GM19351 (cell line): ENCODE measurements around the gene CCR1.
A peak's percentile ranks its signal among the peaks of the same experiment; 100 is the strongest.

Experiments used
- ATAC-seq: cut with Tn5 transposase; IDR thresholded peaks from one replicate; pipeline ENCODE4 v1.9.1; 2021; ENCODE audit warnings: mild to moderate bottlenecking, moderate library complexity; ENCODE audit not compliant: unreplicated experiment

Gene CCR1

DNA sequence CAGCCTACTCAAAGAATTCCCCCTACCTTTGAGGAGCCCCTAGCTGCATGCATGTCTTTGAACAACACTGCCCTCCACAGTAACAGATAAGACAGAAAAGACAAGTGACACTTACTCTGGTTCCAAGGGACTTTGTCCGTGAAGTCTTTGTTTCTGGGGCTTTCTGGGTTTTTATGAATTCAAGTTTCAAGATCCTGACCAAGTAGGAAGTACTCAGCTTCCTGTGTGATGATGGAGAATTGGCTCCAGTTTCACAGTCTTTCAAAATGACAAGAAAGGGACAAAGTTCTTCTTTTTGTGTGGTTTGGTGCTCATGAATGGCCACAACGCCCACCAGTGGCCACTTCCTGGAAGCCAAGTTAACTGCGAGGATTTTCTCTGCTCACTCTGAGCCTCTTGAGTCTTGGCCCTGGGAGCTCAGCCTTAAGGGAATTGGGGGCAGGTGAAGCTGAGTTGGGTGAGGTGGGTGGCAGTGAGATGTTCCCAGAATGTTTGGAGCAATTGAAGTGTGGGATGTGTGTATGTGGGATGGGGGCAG lies at the start of gene CCR1:
TSS of gene CCR1 (minus strand) at position 147 of the 538 bp plus-strand sequence. CDS start 4,000 bp downstream, outside the sequence.
- ATAC-seq: peak; percentile 55

GRCh38 chr3:46252980-46253379 lies 44.9 kb upstream of the CCR1 start:
- ATAC-seq: no peak

DNA sequence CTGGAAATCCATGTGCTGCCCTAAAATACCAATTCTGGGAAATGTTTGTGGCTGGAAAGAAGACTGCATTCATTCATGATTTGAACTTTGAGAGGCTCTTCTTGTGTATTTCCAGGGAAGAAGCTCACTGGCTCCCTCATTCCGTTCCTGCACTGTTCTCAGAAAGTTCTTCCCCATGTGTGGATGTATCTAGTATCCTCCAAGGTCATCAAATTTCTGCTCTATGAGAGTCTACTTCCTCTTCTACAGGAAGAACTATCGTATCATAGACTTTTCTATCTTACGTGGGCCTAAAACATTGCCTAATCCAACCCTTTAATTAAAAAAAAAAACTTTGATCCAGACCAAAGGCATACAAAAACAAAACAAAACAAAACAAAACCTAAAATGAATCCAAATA lies 37.0 kb upstream of the CCR1 start:
- ATAC-seq: no peak

GRCh38 chr3:46243560-46243959 lies 35.4 kb upstream of the CCR1 start:
- ATAC-seq: no peak

- ATAC-seq: no peak
Observed at GRCh38 chr3:46242120-46242519, 34.0 kb upstream of the CCR1 start, which contains the start of gene CCR3. TSS of gene CCR3 (plus strand) at chr3:46242460. CDS start at chr3:46265159, 22,699 bp downstream.

GRCh38 chr3:46239952-46240351 lies 31.8 kb upstream of the CCR1 start:
- no peak for ATAC-seq

DNA sequence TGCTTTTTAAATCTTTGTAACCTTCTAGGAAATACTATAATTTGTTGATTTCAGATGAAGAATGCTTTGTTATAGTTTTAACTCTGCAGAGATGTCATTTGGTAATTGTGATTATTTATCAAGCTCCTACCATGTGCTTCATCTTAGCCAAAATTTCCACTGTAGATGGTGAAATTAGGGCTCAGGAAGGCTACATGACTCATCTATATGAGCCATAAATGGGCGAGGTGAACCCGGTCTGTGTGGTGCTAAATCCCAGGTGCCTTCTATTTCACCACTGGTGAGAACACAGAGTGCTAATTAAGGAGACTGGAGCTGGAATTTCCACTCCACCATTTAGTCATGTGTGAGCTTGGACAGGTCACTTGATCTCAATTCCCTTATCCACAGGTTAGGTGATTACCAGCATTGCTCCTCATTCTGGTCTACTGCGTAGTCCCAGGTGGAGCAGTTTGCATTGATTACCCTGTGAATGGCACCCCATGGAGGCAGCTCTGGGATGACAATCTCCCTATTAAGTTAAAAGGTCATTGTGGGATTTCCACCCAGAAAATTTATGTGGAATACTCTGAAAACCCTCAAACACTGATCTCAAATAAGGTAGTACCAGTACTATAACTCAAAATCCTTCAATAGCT lies 31.3 kb upstream of the CCR1 start:
- no peak for ATAC-seq

DNA sequence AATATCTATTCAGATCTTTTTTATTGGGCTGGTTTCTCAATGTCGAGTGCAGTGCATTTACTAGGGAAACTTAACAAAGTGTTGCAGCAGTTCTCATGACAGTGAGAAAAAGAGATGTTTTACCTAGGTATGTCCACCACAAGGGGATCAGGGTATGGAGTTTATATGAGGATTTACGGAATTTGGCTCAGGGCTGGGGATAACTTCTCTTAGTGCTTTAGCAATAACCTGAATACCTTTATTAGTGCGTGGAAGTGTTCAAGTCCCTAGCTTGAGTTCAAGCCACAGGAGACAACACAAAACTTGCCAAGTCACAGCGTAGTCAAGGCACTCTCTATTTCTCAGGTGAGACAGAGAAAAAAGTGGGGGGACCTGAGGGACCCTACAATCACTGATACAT lies 30.3 kb upstream of the CCR1 start:
- ATAC-seq: no peak

DNA sequence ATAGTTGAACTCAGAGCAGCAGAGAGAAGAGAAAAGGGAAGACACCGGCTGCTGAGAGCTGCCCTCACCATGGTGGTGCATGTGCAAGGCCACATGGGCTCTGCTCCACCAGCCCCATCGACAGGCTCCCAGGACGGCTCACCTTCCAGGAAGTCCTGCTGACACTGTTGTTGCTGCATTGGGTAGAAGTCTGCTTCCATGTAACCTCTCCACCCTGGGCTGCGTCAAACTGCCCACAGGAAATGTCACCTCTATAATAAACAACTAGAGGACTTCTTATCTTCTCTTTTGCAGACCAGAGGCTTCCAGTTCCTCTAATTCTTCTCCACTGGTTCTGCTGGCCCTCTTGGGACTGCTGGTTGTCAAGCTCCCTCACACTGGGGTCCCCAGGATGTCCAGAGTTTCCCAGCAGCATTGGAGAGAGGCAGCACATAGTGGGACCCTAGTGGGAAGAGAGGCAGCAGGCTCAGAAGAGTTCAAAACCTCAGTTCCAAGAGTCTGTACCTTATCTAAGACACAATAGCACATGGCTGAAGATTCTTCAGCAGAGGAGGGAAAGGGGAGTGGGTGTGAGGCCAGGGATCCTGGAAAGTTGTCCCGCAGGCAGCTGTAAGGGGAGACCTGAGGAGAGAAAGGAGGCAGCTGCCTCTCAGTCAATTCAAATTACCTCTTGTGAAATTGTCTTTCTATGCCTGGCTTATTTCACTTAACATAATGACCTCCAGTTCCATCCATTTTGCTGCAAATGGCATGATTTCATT lies 28.4 kb upstream of the CCR1 start:
- ATAC-seq: no peak

DNA sequence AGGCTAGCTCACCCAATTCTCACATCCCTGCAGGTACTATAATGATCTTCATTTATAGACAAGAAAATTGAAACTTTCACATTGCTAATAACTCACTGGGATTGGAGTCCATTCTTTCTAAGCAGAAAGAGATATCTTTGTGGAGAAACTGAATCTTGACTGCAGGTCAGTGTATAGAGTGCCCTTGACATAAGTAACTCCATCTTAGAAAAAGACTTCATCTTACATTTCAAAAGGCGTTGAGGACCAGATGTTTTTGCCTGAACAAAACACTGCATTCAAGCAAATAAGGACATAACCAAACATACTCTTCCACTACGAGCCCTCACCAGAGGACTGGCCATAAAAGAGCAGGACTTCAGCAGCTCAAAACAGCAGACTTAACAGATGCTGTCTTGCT lies 27.3 kb upstream of the CCR1 start:
- no peak for ATAC-seq

DNA sequence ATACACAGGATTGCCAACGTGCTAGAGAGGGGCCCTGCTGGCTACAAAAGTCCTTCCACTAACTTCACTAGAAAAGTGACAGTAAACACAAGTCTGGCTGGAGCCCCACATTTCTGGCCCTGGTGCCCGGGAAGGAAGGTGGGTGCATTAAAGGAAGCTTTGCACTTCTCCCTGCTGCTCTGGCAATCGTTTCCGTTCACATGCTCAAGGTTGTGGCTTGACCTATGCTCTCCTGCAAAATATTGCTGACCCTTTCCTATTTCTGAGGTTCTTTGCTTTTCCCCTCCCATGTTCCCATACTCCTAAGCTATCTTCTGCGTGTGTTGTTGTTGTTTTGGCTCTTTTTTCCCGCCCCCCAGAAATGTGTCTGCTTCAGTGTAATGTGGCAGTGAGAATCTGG lies 25.1 kb upstream of the CCR1 start:
- ATAC-seq: no peak

- no peak for ATAC-seq
Observed at GRCh38 chr3:46231323-46231722, 23.2 kb upstream of the CCR1 start.

- ATAC-seq: no peak
Observed at GRCh38 chr3:46228260-46229242, 20.4 kb upstream of the CCR1 start.

DNA sequence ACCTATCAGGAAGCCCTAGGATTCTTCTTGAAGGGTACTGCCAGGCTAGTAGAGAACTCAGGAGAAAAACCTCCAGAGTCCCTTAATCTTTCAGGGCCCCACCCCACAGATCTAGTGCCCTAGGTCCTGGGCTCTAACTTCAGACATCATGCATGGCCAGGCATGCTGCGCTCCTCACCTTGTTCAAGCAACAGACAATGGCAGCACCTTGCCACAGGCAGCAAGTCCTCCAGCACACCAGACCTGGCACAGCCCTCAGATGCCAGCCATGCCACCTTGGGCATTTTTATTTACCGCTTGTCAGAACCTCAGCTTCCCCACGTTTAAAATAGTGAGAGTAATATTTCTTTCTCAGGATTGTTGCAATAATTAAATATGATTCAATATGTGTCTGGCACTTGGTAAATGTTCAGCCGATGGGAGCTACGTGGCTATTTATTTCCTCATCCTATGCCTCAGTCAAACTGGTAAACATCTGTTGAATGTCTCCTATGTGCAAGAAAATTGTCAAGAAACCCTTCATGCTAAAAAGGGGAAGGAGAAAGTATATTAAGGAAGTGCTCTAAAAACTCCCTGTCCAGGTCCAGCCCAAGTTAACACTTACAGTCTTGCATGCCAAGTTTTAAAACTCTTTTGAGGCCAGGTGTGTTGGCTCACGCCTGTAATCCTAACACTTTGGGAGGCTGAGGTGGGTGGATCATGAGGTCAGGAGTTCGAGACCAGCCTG lies 14.5 kb upstream of the CCR1 start:
- no peak for ATAC-seq

- ATAC-seq: no peak
Observed at GRCh38 chr3:46221938-46222337, 13.8 kb upstream of the CCR1 start.

DNA sequence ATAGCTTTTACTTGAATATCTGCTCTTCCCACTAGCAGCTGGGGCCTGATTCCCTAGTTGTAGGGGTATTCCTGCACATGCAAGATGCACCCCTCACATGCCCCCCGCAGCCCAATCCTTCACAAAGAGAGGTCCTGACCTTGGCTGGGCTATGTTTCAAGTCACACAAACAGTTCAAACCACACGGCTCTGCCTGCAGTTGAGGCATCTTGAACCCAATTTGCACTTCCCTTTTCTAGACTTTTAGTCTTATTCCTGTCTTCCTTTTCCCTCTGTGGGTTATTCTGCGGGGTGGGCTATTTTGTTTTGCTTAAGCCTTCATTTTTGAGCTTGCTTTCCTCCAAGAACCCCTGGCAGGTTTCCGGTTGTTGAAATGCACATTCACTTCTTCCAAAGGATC lies 13.3 kb upstream of the CCR1 start:
- no peak for ATAC-seq

- ATAC-seq: no peak
Observed at GRCh38 chr3:46218196-46218709, 10.1 kb upstream of the CCR1 start.

GRCh38 chr3:46215810-46216414 lies 7.8 kb upstream of the CCR1 start:
- no peak for ATAC-seq

DNA sequence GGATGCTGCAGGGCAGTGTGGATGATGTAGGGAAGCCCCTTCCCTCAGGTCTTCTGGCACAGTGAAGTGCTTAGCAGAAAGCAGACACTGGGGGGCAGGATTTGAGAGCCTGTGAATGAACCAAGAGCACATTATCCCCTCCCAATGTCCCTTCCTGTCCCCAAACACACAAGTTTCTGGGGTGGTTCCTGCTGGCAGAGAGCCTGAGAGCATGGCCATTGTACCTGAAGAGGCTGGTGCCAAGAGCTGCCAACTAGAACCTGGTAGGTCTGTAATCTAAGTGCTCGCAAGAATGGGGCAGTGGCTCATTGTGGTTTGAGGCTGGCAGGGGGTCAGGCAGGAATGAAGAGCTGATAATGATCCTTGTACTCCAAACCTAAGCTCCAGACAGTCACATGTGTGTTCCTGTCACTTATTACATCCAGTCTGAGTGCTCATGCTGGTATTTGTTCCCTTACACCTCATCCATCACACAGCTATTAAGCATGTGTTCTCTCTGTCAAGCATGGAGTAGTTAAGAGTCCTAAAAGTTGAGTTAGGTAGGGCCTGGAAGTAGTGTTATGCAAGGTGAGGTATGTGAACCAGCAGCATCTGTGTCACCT lies 6.7 kb upstream of the CCR1 start:
- ATAC-seq: no peak
